ENCODE measurements around the gene RNPS1. TPM values are rescaled to one million over a fixed set of nuclear protein-coding genes. Genes with fewer than 3 reads are reported as not detected.

RNPS1 gene
- total and polyA plus RNA-seq, 4 donors: 92.0 to 144 (median 112) TPM

GRCh38 chr16:2282262-2282661 lies 14.3 kb upstream of the RNPS1 start:
- no peaks in the 10 kb centered on the region for H3K9me3 ChIP-seq (ENCODE audit: control insufficient read depth in 4 of 4, insufficient read depth in 3 of 4, low read length in 3 of 4)
- peaks cover 0 to 63% (median 0%) of the 10 kb centered on the region in 4 donors for H3K36me3 ChIP-seq (ENCODE audit: control insufficient read depth in 4 of 4, insufficient read depth in 4 of 4, low read length in 4 of 4)
- no peak overlapping the region for H3K4me3 ChIP-seq
- H3K4me1 ChIP-seq (ENCODE audit: control insufficient read depth in 5 of 5, insufficient read depth in 5 of 5, low read length in 5 of 5): no peaks in the 10 kb centered on the region
- 63 to 68% methylated on average over 5 of the region's 5 CpGs for WGBS, 2 donors
- no peak overlapping the region for H3K27ac ChIP-seq (ENCODE audit: low read depth in 1 of 2, low read length in 1 of 2)
- H3K27me3 ChIP-seq (ENCODE audit: control insufficient read depth in 3 of 3, insufficient read depth in 3 of 3, low read length in 2 of 3): no peaks in the 10 kb centered on the region
- H3K9ac ChIP-seq (ENCODE audit: insufficient read depth in 1 of 2, low read length in 2 of 2): no peak overlapping the region
- DNase-seq: no peak
- no peak for TF ChIP-seq CTCF (IDR thresholded peaks at IDR 0.05; ENCODE audit: control extremely low read depth, extremely low read depth)
- ATAC-seq (ENCODE audit: insufficient read depth, low FRiP score): no peak

GRCh38 chr16:2280981-2281542 lies 13.1 kb upstream of the RNPS1 start:
- 88 to 91% methylated on average over 24 of the region's 24 CpGs for WGBS, 2 donors
- DNase-seq: no peak
- H3K36me3 ChIP-seq (ENCODE audit: control insufficient read depth in 4 of 4, insufficient read depth in 4 of 4, low read length in 4 of 4): peaks cover 0 to 62% (median 0%) of the 10 kb centered on the region in 4 donors
- H3K9ac ChIP-seq (ENCODE audit: insufficient read depth in 1 of 2, low read length in 2 of 2): no peak overlapping the region
- no peaks in the 10 kb centered on the region for H3K4me1 ChIP-seq (ENCODE audit: control insufficient read depth in 5 of 5, insufficient read depth in 5 of 5, low read length in 5 of 5)
- H3K4me3 ChIP-seq: no peak overlapping the region
- H3K9me3 ChIP-seq (ENCODE audit: control insufficient read depth in 4 of 4, insufficient read depth in 3 of 4, low read length in 3 of 4): no peaks in the 10 kb centered on the region
- no peak for TF ChIP-seq CTCF (IDR thresholded peaks at IDR 0.05; ENCODE audit: control extremely low read depth, extremely low read depth)
- no peak for ATAC-seq (ENCODE audit: insufficient read depth, low FRiP score)
- H3K27ac ChIP-seq (ENCODE audit: low read depth in 1 of 2, low read length in 1 of 2): no peak overlapping the region
- no peaks in the 10 kb centered on the region for H3K27me3 ChIP-seq (ENCODE audit: control insufficient read depth in 3 of 3, insufficient read depth in 3 of 3, low read length in 2 of 3)

GRCh38 chr16:2280461-2280860 lies 12.5 kb upstream of the RNPS1 start:
- Histone ChIP-seq H3K36me3 (ENCODE audit: control insufficient read depth in 4 of 4, insufficient read depth in 4 of 4, low read length in 4 of 4) (peaks cover 0 to 56% (median 0%) of the 10 kb centered on the region in 4 donors), H3K4me3 (no peak overlapping the region), H3K9ac (ENCODE audit: insufficient read depth in 1 of 2, low read length in 2 of 2) (no peak overlapping the region), H3K27me3 (ENCODE audit: control insufficient read depth in 3 of 3, insufficient read depth in 3 of 3, low read length in 2 of 3) (no peaks in the 10 kb centered on the region), H3K27ac (ENCODE audit: low read depth in 1 of 2, low read length in 1 of 2) (no peak overlapping the region), H3K4me1 (ENCODE audit: control insufficient read depth in 5 of 5, insufficient read depth in 5 of 5, low read length in 5 of 5) (no peaks in the 10 kb centered on the region), H3K9me3 (ENCODE audit: control insufficient read depth in 4 of 4, insufficient read depth in 3 of 4, low read length in 3 of 4) (no peaks in the 10 kb centered on the region)
- DNase-seq (no peak), ATAC-seq (ENCODE audit: insufficient read depth, low FRiP score) (no peak)
- WGBS, 2 donors: 93 to 94% methylated on average over 8 of the region's 8 CpGs
- TF ChIP-seq CTCF (IDR thresholded peaks at IDR 0.05; ENCODE audit: control extremely low read depth, extremely low read depth): no peak

Measured in lung (tissue), 12 donors.